GM12878 (cell line): Measurements from ENCODE around the gene TCEANC2. TPM values are rescaled to one million over a fixed set of nuclear protein-coding genes. Genes with fewer than 3 reads are reported as not detected.
A peak's percentile ranks its signal among the peaks of the same experiment; 100 is the strongest.

ENCODE experiments used
- BACH1 ChIP-seq: fragments of 450-650 bp; IDR thresholded peaks from 2 replicates; pipeline ENCODE4 v1.6.1; 2017; ENCODE audit warnings: mild to moderate bottlenecking, borderline replicate concordance
- CBFB ChIP-seq: IDR thresholded peaks from 2 replicates; pipeline ENCODE4 v1.6.1; 2016; ENCODE audit warnings: antibody characterized with exemption, low read depth
- CBX3 ChIP-seq: fragments of 200-600 bp; sonication (generic); IDR thresholded peaks from 2 replicates; pipeline ENCODE4 v1.6.1; 2016; ENCODE audit warnings: low read depth, borderline replicate concordance
- CHD2 ChIP-seq: IDR thresholded peaks from 2 replicates; pipeline ENCODE4 v1.6.1; 2011; ENCODE audit warnings: low read depth, low read length, improper control_type of control experiment, borderline replicate concordance
- HCFC1 ChIP-seq: fragments of 150-350 bp; IDR thresholded peaks from 2 replicates; pipeline ENCODE4 v1.6.1; 2014; ENCODE audit warnings: low read length
- IRF4 ChIP-seq: IDR thresholded peaks from 2 replicates; pipeline ENCODE4 v1.6.1; 2011; ENCODE audit warnings: low read depth, low read length
- LARP7 ChIP-seq: fragments of 450-650 bp; IDR thresholded peaks from 2 replicates; pipeline ENCODE4 v1.6.1; 2017; ENCODE audit warnings: mild to moderate bottlenecking
- MEF2B ChIP-seq: fragments of 450-650 bp; IDR thresholded peaks from 2 replicates; pipeline ENCODE4 v1.6.1; 2018; ENCODE audit warnings: mild to moderate bottlenecking, moderate library complexity; ENCODE audit not compliant: partially characterized antibody, poor library complexity, severe bottlenecking
- MYC ChIP-seq: IDR thresholded peaks from 2 replicates; pipeline ENCODE4 v1.6.1; 2011; ENCODE audit warnings: mild to moderate bottlenecking, low read length, moderate library complexity, inconsistent platforms; ENCODE audit not compliant: insufficient read depth, insufficient replicate concordance, insufficient read length, severe bottlenecking
- NFXL1 ChIP-seq: fragments of 450-650 bp; IDR thresholded peaks from 2 replicates; pipeline ENCODE4 v1.6.1; 2017; ENCODE audit warnings: antibody characterized with exemption, mild to moderate bottlenecking, borderline replicate concordance
- PAX8 ChIP-seq: fragments of 450-650 bp; IDR thresholded peaks from 2 replicates; pipeline ENCODE4 v1.6.1; 2017; ENCODE audit warnings: mild to moderate bottlenecking, moderate library complexity
- POLR2A ChIP-seq: IDR thresholded peaks from 2 replicates; pipeline ENCODE4 v1.6.1; 2011; ENCODE audit warnings: low read depth, mild to moderate bottlenecking, low read length
- RAD51 ChIP-seq: fragments of 450-650 bp; IDR thresholded peaks from 2 replicates; pipeline ENCODE4 v1.6.1; 2016; ENCODE audit warnings: moderate library complexity, mild to moderate bottlenecking, inconsistent platforms
- RB1 ChIP-seq: fragments of 450-650 bp; formaldehyde crosslinking; IDR thresholded peaks from 2 replicates; pipeline ENCODE4 v1.6.1; 2017; ENCODE audit warnings: mild to moderate bottlenecking, borderline replicate concordance
- RBBP5 ChIP-seq: fragments of 200-600 bp; sonication (generic); conservative IDR thresholded peaks from 2 replicates; pipeline ENCODE4 v1.6.1; 2016
- RFX5 ChIP-seq: IDR thresholded peaks from 2 replicates; pipeline ENCODE4 v1.6.1; 2011; ENCODE audit warnings: low read depth, low read length, improper control_type of control experiment
- SMC3 ChIP-seq: IDR thresholded peaks from 2 replicates; pipeline ENCODE4 v1.6.1; 2011; ENCODE audit warnings: low read length, improper control_type of control experiment, borderline replicate concordance
- SPI1 ChIP-seq: IDR thresholded peaks from 2 replicates; pipeline ENCODE4 v1.6.1; 2011; ENCODE audit warnings: low read depth, mild to moderate bottlenecking, low read length, moderate library complexity, borderline replicate concordance; ENCODE audit not compliant: insufficient read depth
- STAT3 ChIP-seq: IDR thresholded peaks from 2 replicates; pipeline ENCODE4 v1.6.1; 2011; ENCODE audit warnings: low read depth, low read length, improper control_type of control experiment
- SUPT20H ChIP-seq: IDR thresholded peaks from 2 replicates; pipeline ENCODE4 v1.6.1; 2011; ENCODE audit warnings: low read depth, mild to moderate bottlenecking, low read length, moderate library complexity, borderline replicate concordance; ENCODE audit not compliant: control insufficient read depth
- TARDBP ChIP-seq: IDR thresholded peaks from 2 replicates; pipeline ENCODE4 v1.6.1; 2016; ENCODE audit warnings: borderline replicate concordance
- YBX1 ChIP-seq: fragments of 450-650 bp; IDR thresholded peaks from 2 replicates; pipeline ENCODE4 v1.6.1; 2016; ENCODE audit warnings: antibody characterized with exemption
- polyA plus RNA-seq, 11 experiments: library from polyadenylated mRNA; depleted of rRNA in 4 of 11; unstranded in 6 of 11; stranded (reverse) in 5 of 11; fragments of >200 nt; fragmentation: Nextera tagmentation in 4 of 11; fragmentation: Illumina TruSeq in 1 of 11; extraction: Ambion mirVana in 4 of 11; extraction: Trizol in 1 of 11; gene quantifications; 1 replicate in 1 of 11; 2 replicates in 10 of 11; pipeline versions ENCODE4 v1.2.1 to v1.2.3, GENCODE V29; 2011 to 2016; ENCODE audit warnings: inconsistent platforms in 2 of 11, missing spikeins in 2 of 11, low read depth in 1 of 11
- total RNA-seq, 4 experiments: library from RNA; depleted of rRNA in 3 of 4; stranded (reverse); fragments of >200 nt in 3 of 4; fragmentation: Illumina TruSeq in 1 of 4; extraction: Trizol in 1 of 4; gene quantifications; 2 replicates each; pipeline versions ENCODE4 v1.2.1 to v1.2.3, GENCODE V29; 2013 to 2021
- TF ChIP-seq, protein P1 (sequence below): fragments of 450-650 bp; IDR thresholded peaks from 2 replicates; pipeline ENCODE4 v1.6.1; 2017; ENCODE audit warnings: mild to moderate bottlenecking, moderate library complexity
- TF ChIP-seq, protein P2 (sequence below): fragments of 450-650 bp; IDR thresholded peaks from 2 replicates; pipeline ENCODE4 v1.6.1; 2018; ENCODE audit warnings: mild to moderate bottlenecking, low read depth, moderate library complexity; ENCODE audit not compliant: partially characterized antibody
- TF ChIP-seq, protein P3 (sequence below): IDR thresholded peaks from 2 replicates; pipeline ENCODE4 v1.6.1; 2012; ENCODE audit warnings: low read depth, low read length, improper control_type of control experiment

The TCEANC2 gene
- total and polyA plus RNA-seq, 10 of the 15 experiments (the other 5 are each of a cell fraction or from before 2014, with no cell fraction given) = 4.4 to 13.2 (median 6.4) TPM

DNA sequence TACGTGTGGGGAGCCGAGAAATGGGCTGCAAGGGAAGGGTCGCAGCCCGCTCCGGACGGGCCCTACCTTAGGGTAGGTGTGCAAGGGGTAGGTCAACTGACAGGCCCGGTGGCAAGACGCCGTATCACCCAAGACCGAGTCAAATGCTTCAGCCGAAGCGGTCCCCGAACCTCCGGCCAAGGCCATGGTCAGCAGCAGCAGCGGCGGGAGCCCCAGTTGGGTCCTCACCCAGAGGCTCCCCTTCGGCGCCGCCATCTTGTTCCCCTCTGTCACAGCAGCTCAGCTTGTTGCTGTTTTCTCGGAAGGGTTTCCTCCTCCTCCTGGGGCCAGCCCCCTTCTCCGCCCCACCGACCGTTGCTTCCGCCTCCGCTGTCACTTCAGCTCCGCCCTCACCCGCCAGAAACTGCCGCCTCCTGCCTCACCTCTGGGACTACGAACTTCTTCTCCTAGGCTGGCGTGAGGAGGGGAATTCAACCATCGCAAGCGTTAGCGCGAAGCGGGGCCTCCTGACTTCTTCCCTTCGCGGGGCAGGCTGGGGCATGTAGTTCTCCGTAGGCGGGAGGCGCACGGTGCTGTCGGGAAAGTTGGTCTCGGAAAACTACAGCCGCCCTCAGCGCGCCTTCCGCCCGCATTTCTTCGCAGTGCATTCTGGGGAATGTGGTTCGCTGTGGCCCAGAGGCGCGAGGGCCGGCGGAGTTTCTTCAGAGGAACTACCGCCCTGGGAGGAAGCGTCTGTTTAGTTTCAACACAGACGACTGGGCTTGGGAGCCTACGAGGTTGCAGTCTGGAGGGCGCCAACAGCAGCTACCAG lies at the start of gene TCEANC2, which contains the start of gene TMEM59 (continued):
- TF ChIP-seq, protein P1, sequence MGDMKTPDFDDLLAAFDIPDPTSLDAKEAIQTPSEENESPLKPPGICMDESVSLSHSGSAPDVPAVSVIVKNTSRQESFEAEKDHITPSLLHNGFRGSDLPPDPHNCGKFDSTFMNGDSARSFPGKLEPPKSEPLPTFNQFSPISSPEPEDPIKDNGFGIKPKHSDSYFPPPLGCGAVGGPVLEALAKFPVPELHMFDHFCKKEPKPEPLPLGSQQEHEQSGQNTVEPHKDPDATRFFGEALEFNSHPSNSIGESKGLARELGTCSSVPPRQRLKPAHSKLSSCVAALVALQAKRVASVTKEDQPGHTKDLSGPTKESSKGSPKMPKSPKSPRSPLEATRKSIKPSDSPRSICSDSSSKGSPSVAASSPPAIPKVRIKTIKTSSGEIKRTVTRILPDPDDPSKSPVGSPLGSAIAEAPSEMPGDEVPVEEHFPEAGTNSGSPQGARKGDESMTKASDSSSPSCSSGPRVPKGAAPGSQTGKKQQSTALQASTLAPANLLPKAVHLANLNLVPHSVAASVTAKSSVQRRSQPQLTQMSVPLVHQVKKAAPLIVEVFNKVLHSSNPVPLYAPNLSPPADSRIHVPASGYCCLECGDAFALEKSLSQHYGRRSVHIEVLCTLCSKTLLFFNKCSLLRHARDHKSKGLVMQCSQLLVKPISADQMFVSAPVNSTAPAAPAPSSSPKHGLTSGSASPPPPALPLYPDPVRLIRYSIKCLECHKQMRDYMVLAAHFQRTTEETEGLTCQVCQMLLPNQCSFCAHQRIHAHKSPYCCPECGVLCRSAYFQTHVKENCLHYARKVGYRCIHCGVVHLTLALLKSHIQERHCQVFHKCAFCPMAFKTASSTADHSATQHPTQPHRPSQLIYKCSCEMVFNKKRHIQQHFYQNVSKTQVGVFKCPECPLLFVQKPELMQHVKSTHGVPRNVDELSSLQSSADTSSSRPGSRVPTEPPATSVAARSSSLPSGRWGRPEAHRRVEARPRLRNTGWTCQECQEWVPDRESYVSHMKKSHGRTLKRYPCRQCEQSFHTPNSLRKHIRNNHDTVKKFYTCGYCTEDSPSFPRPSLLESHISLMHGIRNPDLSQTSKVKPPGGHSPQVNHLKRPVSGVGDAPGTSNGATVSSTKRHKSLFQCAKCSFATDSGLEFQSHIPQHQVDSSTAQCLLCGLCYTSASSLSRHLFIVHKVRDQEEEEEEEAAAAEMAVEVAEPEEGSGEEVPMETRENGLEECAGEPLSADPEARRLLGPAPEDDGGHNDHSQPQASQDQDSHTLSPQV = no peak
- TF ChIP-seq MEF2B (no peak), SMC3 (no peak), NFXL1 (no peak), CBX3 (no peak), RFX5 (no peak; the same call in 1 of the 2 replicates), STAT3 (no peak), RB1 (peak; percentile 44; the same call in 1 of the 2 replicates), CHD2 (peak; percentile 94), SUPT20H (no peak), TARDBP (peak; percentile 84), SPI1 (peak; percentile 23; the same call in 1 of the 2 replicates), HCFC1 (peak; percentile 99), IRF4 (peak; percentile 5; the same call in 1 of the 2 replicates), RAD51 (peak; percentile 71; the same call in 1 of the 2 replicates), YBX1 (no peak), PAX8 (no peak), MYC (peak; percentile 25), POLR2A (peak; percentile 75), RBBP5 (no peak), BACH1 (no peak; the same call in 1 of the 2 replicates), LARP7 (peak; percentile 42; the same call in 1 of the 2 replicates), CBFB (peak; percentile 67; the same call in 1 of the 2 replicates)
- TF ChIP-seq, protein P2, sequence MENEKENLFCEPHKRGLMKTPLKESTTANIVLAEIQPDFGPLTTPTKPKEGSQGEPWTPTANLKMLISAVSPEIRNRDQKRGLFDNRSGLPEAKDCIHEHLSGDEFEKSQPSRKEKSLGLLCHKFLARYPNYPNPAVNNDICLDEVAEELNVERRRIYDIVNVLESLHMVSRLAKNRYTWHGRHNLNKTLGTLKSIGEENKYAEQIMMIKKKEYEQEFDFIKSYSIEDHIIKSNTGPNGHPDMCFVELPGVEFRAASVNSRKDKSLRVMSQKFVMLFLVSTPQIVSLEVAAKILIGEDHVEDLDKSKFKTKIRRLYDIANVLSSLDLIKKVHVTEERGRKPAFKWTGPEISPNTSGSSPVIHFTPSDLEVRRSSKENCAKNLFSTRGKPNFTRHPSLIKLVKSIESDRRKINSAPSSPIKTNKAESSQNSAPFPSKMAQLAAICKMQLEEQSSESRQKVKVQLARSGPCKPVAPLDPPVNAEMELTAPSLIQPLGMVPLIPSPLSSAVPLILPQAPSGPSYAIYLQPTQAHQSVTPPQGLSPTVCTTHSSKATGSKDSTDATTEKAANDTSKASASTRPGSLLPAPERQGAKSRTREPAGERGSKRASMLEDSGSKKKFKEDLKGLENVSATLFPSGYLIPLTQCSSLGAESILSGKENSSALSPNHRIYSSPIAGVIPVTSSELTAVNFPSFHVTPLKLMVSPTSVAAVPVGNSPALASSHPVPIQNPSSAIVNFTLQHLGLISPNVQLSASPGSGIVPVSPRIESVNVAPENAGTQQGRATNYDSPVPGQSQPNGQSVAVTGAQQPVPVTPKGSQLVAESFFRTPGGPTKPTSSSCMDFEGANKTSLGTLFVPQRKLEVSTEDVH = no peak
- TF ChIP-seq, protein P3, sequence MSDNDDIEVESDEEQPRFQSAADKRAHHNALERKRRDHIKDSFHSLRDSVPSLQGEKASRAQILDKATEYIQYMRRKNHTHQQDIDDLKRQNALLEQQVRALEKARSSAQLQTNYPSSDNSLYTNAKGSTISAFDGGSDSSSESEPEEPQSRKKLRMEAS = no peak; the same call in 1 of the 2 replicates
